Measurements from ENCODE around the gene FHOD3.

DNA sequence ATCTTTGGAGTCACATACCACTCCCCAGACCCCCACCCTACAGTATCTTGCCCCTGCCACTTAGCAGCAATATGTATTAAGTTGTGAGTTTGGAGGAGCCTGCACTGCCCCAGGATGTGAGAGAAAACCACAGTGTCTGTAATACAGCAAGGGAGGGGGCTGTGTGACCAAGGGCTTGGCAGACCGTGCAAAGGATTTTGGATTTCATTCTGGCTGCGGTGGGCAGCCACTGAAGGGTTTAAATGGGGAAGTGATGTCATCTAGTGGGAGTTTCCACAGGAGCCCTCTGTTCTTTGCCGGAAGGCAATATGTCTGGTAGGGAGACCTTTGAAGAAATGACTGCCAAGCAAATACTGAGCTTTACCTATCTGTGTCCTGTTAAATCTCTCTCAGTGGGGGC is 202.4 kb downstream of the FHOD3 start:
- TF ChIP-seq HMGN3 (IDR thresholded peaks at IDR 0.05; ENCODE audit: borderline replicate concordance, extremely low read depth, insufficient read length, low read depth, low read length) (no peak), ETV5 (CRISPR knock-in tag; IDR thresholded peaks at IDR 0.05; ENCODE audit: low read depth) (no peak)
- TF ChIP-seq, protein P1, sequence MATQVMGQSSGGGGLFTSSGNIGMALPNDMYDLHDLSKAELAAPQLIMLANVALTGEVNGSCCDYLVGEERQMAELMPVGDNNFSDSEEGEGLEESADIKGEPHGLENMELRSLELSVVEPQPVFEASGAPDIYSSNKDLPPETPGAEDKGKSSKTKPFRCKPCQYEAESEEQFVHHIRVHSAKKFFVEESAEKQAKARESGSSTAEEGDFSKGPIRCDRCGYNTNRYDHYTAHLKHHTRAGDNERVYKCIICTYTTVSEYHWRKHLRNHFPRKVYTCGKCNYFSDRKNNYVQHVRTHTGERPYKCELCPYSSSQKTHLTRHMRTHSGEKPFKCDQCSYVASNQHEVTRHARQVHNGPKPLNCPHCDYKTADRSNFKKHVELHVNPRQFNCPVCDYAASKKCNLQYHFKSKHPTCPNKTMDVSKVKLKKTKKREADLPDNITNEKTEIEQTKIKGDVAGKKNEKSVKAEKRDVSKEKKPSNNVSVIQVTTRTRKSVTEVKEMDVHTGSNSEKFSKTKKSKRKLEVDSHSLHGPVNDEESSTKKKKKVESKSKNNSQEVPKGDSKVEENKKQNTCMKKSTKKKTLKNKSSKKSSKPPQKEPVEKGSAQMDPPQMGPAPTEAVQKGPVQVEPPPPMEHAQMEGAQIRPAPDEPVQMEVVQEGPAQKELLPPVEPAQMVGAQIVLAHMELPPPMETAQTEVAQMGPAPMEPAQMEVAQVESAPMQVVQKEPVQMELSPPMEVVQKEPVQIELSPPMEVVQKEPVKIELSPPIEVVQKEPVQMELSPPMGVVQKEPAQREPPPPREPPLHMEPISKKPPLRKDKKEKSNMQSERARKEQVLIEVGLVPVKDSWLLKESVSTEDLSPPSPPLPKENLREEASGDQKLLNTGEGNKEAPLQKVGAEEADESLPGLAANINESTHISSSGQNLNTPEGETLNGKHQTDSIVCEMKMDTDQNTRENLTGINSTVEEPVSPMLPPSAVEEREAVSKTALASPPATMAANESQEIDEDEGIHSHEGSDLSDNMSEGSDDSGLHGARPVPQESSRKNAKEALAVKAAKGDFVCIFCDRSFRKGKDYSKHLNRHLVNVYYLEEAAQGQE (IDR thresholded peaks at IDR 0.05; ENCODE audit: borderline replicate concordance): no peak
- TF ChIP-seq, protein P1 (CRISPR knock-in tag; IDR thresholded peaks at IDR 0.05; ENCODE audit: low read depth): no peak

All from K562 (cell line).